Osteocyte (in vitro differentiated cells): Measurements from ENCODE around the gene EIF5A2. TPM values are rescaled to one million over a fixed set of nuclear protein-coding genes. Genes with fewer than 3 reads are reported as not detected.
A peak's percentile ranks its signal among the peaks of the same experiment; 100 is the strongest.

Experiments
- DNase-seq: peaks from one replicate; pipeline ENCODE4 v3.0.0; 2021; ENCODE audit warnings: mixed read lengths; ENCODE audit not compliant: unreplicated experiment; ENCODE audit errors: extremely low spot score
- H3K27ac Mint-ChIP-seq: one replicate; pipeline ENCODE4 v1.8.0; 2021; ENCODE audit warnings: mild to moderate bottlenecking, mixed read lengths; ENCODE audit not compliant: unreplicated experiment
- H3K27me3 Mint-ChIP-seq: one replicate; pipeline ENCODE4 v1.8.0; 2021; ENCODE audit warnings: mixed read lengths; ENCODE audit not compliant: unreplicated experiment
- H3K36me3 Mint-ChIP-seq: one replicate; pipeline ENCODE4 v1.8.0; 2021; ENCODE audit warnings: mixed read lengths; ENCODE audit not compliant: unreplicated experiment
- H3K4me1 Mint-ChIP-seq: one replicate; pipeline ENCODE4 v1.8.0; 2021; ENCODE audit warnings: mixed read lengths; ENCODE audit not compliant: unreplicated experiment
- H3K4me3 Mint-ChIP-seq: one replicate; pipeline ENCODE4 v1.8.0; 2021; ENCODE audit warnings: mild to moderate bottlenecking, moderate library complexity, mixed read lengths; ENCODE audit not compliant: unreplicated experiment
- H3K9me3 Mint-ChIP-seq: one replicate; pipeline ENCODE4 v1.8.0; 2021; ENCODE audit warnings: mixed read lengths; ENCODE audit not compliant: unreplicated experiment
- CTCF ChIP-seq: fragments of 200-600 bp; sonication (generic); IDR thresholded peaks from 2 replicates; pipeline ENCODE4 v1.5.0; 2021; ENCODE audit warnings: antibody characterized with exemption, mild to moderate bottlenecking, moderate library complexity
- long read RNA-seq: library from polyadenylated mRNA; unstranded; transcript quantifications from one replicate; pipeline ENCODE4 v2.0.0, GENCODE V29; 2021
- total RNA-seq: library from RNA; stranded (reverse); gene quantifications from 2 replicates; pipeline ENCODE4 v1.2.1, GENCODE V29; 2021

Gene EIF5A2
- 20.5 and 24.3 TPM in 2 replicates for total RNA-seq
- long read RNA-seq, full-length matches to known transcripts: 29 of 39 reads
- long read RNA-seq, partial matches to known transcripts: 6 of 39 reads
- long read RNA-seq, other reads (novel, unspliced or antisense): 4 of 39 reads

GRCh38 chr3:170908235-170909116 lies at the start of gene EIF5A2:
Gene EIF5A2 (minus strand): TSS chr3:170908637. CDS start chr3:170907806, 831 bp downstream.
- DNase-seq: peak; percentile 96
- Mint-ChIP-seq H3K36me3 (peaks cover 7% of the 10 kb centered on the region), H3K4me3 (peak within 1 kb of the TSS; percentile 96), H3K4me1 (peaks cover 17% of the 10 kb centered on the region), H3K9me3 (peaks cover 11% of the 10 kb centered on the region), H3K27ac (peak within 1 kb of the TSS; percentile 90), H3K27me3 (no peaks in the 10 kb centered on the region)
- no peak for TF ChIP-seq CTCF

DNA sequence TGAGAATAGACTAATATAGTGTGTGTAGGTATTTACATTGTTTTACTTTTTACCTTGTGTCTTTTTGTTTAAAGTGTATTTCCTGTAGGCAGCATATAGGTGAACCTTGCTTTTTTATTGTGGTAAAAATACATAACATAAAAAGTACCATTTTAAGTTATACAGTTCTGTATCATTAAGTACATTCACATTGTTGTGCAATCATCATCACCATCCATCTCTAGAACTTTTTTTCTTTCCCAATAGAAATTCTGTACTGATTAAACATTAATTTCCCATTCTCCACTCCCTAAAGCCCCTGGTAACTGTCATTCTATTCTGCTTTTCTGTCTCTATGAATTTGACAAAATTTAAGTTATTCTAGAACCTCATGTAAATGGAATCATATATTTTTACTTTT lies 48.2 kb upstream of the EIF5A2 start:
- no peak for DNase-seq
- Mint-ChIP-seq H3K4me1 (peaks cover 1% of the 10 kb centered on the region), H3K27ac (no peak overlapping the region), H3K9me3 (peaks cover 5% of the 10 kb centered on the region), H3K4me3 (no peak overlapping the region), H3K36me3 (no peaks in the 10 kb centered on the region), H3K27me3 (peaks cover 15% of the 10 kb centered on the region)
- TF ChIP-seq CTCF: no peak

DNA sequence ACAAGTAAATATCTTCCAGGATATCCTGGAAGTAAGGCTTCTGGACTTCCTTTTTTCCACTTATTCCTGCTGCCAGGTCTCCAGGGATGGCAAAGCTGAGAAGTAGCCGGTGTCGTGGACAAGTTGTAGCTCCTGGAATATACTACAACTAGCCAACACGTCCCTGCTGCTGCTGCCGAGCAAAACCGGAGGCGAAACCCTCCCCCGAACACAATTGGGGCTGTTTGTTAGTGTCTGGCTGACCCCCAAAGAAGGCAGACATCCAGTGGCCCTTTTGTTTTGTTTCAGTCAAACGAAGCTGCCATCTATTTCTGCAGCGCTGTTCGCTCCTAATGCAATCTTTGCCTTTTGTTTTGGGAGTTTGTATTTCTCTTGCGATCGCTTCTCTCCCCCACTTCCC lies 45.3 kb upstream of the EIF5A2 start:
- Mint-ChIP-seq H3K27me3 (peaks cover 25% of the 10 kb centered on the region), H3K27ac (no peak overlapping the region), H3K4me3 (no peak overlapping the region), H3K4me1 (no peaks in the 10 kb centered on the region), H3K9me3 (peaks cover 5% of the 10 kb centered on the region), H3K36me3 (no peaks in the 10 kb centered on the region)
- TF ChIP-seq CTCF: no peak
- DNase-seq: no peak

DNA sequence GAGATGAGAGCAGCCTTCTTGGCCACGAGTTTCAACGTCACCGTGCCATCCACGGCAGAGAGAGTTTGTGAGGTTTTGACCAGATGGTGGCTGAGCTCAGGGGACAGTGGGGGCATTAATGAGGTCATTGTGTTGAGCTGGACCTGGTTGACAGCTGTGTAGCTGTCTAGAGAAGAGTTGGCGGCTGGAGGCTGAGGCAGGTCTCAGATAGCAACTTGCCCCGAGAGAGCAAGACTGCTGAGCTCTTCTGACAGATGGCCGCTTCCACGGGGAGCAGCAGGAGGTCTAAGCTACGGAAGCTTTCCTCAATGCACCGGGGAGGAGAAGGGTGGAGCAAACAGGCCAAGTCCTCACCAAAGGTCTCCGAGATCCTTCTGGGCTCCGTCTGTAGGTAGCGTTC lies 44.8 kb upstream of the EIF5A2 start:
- Mint-ChIP-seq H3K9me3 (peaks cover 5% of the 10 kb centered on the region), H3K4me3 (no peak overlapping the region), H3K27me3 (peaks cover 28% of the 10 kb centered on the region), H3K27ac (no peak overlapping the region), H3K36me3 (no peaks in the 10 kb centered on the region), H3K4me1 (no peaks in the 10 kb centered on the region)
- no peak for TF ChIP-seq CTCF
- DNase-seq: no peak

DNA sequence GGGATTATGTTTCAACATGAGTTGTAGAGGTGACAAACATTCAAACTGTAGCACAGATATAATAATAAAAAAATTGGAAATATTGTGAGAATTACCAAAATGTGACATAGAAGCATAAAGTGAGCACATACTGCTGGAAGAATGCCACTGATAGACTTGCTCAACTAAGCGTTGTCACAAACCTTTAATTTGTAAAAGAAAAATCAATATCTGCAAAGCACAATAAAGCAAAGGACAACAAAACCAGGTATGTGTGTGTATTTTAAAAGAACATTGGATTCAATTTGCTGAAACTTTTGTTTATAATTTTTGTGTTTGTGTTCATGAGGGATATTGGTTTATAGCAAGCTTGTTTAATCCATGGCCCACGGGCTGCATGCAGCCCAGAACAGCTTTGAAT lies 40.8 kb upstream of the EIF5A2 start:
- no peak for TF ChIP-seq CTCF
- Mint-ChIP-seq H3K36me3 (no peaks in the 10 kb centered on the region), H3K4me3 (no peak overlapping the region), H3K27me3 (peaks cover 46% of the 10 kb centered on the region), H3K9me3 (peaks cover 9% of the 10 kb centered on the region), H3K27ac (no peak overlapping the region), H3K4me1 (no peaks in the 10 kb centered on the region)
- no peak for DNase-seq
